Heart right ventricle (tissue), 16 donors: ENCODE data around the gene DST. TPM values are rescaled to one million over a fixed set of nuclear protein-coding genes. Genes with fewer than 3 reads are reported as not detected.

Experiments used
- ATAC-seq, 8 donors: fragments of 200-7000 bp; cut with Tn5 transposase; one replicate each; pipeline ENCODE4 v1.9.1; 2020; ENCODE audit warnings: mild to moderate bottlenecking in 8 of 8, moderate library complexity in 8 of 8, moderate number of reproducible peaks in 1 of 8
- DNase-seq, 2 donors: peaks; one replicate each; pipeline ENCODE4 v3.0.0-alpha.2; 2020
- H3K27ac ChIP-seq, 10 donors: fragments of 200-600 bp; sonication (generic) in 2 of 10; one replicate each; pipeline versions ENCODE4 v1.5.0 to v1.8.0; 2020 to 2022; ENCODE audit warnings: mild to moderate bottlenecking in 3 of 10
- H3K27me3 ChIP-seq, 7 donors: fragments of 200-600 bp; one replicate each; pipeline ENCODE4 v1.8.0; 2021 to 2022; ENCODE audit warnings: mild to moderate bottlenecking in 2 of 7
- H3K36me3 ChIP-seq, 9 donors: fragments of 200-600 bp; sonication (generic) in 1 of 9; one replicate each; pipeline versions ENCODE4 v1.5.0 to v1.8.0; 2020 to 2022; ENCODE audit warnings: mild to moderate bottlenecking in 2 of 9
- H3K4me1 ChIP-seq, 9 donors: fragments of 200-600 bp; sonication (generic) in 1 of 9; one replicate each; pipeline versions ENCODE4 v1.5.0 to v1.8.0; 2020 to 2022; ENCODE audit warnings: mild to moderate bottlenecking in 4 of 9
- H3K4me3 ChIP-seq, 10 donors: fragments of 200-600 bp; sonication (generic) in 2 of 10; one replicate each; pipeline versions ENCODE4 v1.5.0 to v1.8.0; 2020 to 2022; ENCODE audit warnings: mild to moderate bottlenecking in 7 of 10, moderate library complexity in 2 of 10
- H3K9me3 ChIP-seq, 11 donors: fragments of 200-600 bp in 10 of 11; sonication (generic) in 2 of 11; one replicate each; pipeline versions ENCODE4 v1.5.0 to v1.8.0; 2013 to 2022; ENCODE audit warnings: mild to moderate bottlenecking in 2 of 11, control low read depth in 1 of 11, moderate library complexity in 1 of 11
- WGBS, 2 donors: extraction: QIAGEN DNeasy Blood & Tissue Kit; methylation state at CpG; one replicate each; pipeline ENCODE4 v1.1.7; 2013; ENCODE audit warnings: inconsistent platforms in 1 of 2; 5-methylcytosine and 5-hydroxymethylcytosine counted together
- intact Hi-C, 10 donors: fragments of 100-400 bp; cut with DNase I; formaldehyde crosslinking; loops; one replicate each; pipeline versions ENCODE4 v1.11.1 to v1.14.2; 2022
- polyA plus RNA-seq, 2 donors: library from polyadenylated mRNA; stranded (reverse); fragments of 200-250 nt; gene quantifications; one replicate each; pipeline ENCODE4 v1.2.3, GENCODE V29; 2013
- total RNA-seq, 10 donors: library from RNA; stranded (reverse); fragmentation: NEBNext Ultra II Directional in 3 of 10; extraction: Animal tissue kit (Norgen Biotek cat#: 25700) in 3 of 10; gene quantifications; one replicate each; pipeline versions ENCODE4 v1.2.1 to v1.2.4, GENCODE V29; 2021 to 2023
- TF ChIP-seq, protein P1 (sequence below), 9 donors: fragments of 200-600 bp; sonication (generic) in 2 of 9; IDR thresholded peaks; one replicate each; pipeline versions ENCODE4 v1.5.0 to v1.8.0; 2021 to 2022; ENCODE audit warnings: antibody characterized with exemption in 9 of 9, mild to moderate bottlenecking in 5 of 9, moderate library complexity in 1 of 9
- donor health status: Arrhythmogenic right ventricular cardiomyopathy.
- donor health status: ischemic (EF 13 %, LVEDD 7.1; RV severe dilation, severe dysfunction).
- donor health status: healthy with polysubstance abuse.
- donor health status: DM: no; HTN: yes; CAD: no.
- donor health status: DM: no; HTN: no; CAD: no.
- donor health status: ischemic (EF 25% LVEDD 6.9; RV normal size, moderate dysfunction).
- donor health status: ischemic (EF 25% LVEDD 5.7; RV mildly dilated, moderate dysfunction).
- donor health status: healthy.
- donor health status: DM: yes; HTN: yes; CAD: no.
- donor health status: Ischemic cardiomyopathy.
- donor health status: ischemic (EF 35%, LVEDD 5.7; RV mildly dilated, moderate dysfunction).
- donor health status: nonischemic (EF 11% LVEDD 7.7; RV severe dilation, severe dysfunction).
- donor health status: DM: yes; HTN: yes; CAD: no.
- donor health status: PGD.
- donor health status: ischemic (EF 29% LVEDD 5.4; RV normal size, mild dysfunction).
- donor health status: nonischemic (EF 23%, LVEDD 6.1; RV moderate dilation, normal function).

The DST gene
- total and polyA plus RNA-seq, 12 donors: 103 to 619 (median 433) TPM

DNA sequence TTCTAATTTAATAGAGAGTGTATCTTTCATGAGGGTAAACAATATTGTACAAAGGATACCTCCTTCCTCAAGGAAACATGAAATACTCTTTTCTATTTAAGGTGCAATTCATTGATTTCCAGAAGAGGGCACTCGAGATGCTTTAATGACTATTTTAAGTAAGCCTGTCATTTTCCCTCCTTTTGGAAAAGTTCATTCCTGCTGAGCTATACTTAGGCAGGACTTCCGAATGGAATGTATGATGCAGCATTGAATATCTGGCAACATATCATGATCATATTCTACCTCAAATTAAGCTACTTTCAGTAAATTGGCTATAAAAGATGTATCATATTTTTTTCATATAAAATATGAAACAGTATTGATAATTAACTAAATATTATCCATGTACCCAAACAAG lies 5.0 kb downstream of the DST start:
- intact Hi-C loops: loop anchor here (1.0 to 10.0 kb wide), 11 partner anchors 59 to 687 kb away; partner anchors contain the start of gene PRIM2 (in 1 of the 10)
- DNase-seq: no peak
- Histone ChIP-seq H3K27ac (peak overlapping the region in 1 of 10 donors; percentile 55), H3K36me3 (peaks cover 0 to 88% (median 50%) of the 10 kb centered on the region in 9 donors), H3K9me3 (no peaks in the 10 kb centered on the region), H3K4me1 (peaks cover 0 to 14% (median 3%) of the 10 kb centered on the region in 9 donors), H3K4me3 (no peak overlapping the region), H3K27me3 (no peaks in the 10 kb centered on the region)
- TF ChIP-seq, protein P1, sequence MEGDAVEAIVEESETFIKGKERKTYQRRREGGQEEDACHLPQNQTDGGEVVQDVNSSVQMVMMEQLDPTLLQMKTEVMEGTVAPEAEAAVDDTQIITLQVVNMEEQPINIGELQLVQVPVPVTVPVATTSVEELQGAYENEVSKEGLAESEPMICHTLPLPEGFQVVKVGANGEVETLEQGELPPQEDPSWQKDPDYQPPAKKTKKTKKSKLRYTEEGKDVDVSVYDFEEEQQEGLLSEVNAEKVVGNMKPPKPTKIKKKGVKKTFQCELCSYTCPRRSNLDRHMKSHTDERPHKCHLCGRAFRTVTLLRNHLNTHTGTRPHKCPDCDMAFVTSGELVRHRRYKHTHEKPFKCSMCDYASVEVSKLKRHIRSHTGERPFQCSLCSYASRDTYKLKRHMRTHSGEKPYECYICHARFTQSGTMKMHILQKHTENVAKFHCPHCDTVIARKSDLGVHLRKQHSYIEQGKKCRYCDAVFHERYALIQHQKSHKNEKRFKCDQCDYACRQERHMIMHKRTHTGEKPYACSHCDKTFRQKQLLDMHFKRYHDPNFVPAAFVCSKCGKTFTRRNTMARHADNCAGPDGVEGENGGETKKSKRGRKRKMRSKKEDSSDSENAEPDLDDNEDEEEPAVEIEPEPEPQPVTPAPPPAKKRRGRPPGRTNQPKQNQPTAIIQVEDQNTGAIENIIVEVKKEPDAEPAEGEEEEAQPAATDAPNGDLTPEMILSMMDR (IDR thresholded peaks at IDR 0.05): peak in 8 of 9 donors; percentile 59 to 85 (median 76)
- ATAC-seq: peak in 7 of 8 donors; percentile 55 to 71 (median 66)
- 0 to 4% methylated on average over 2 of the region's 2 CpGs for whole genome bisulfite sequencing, 2 donors

DNA sequence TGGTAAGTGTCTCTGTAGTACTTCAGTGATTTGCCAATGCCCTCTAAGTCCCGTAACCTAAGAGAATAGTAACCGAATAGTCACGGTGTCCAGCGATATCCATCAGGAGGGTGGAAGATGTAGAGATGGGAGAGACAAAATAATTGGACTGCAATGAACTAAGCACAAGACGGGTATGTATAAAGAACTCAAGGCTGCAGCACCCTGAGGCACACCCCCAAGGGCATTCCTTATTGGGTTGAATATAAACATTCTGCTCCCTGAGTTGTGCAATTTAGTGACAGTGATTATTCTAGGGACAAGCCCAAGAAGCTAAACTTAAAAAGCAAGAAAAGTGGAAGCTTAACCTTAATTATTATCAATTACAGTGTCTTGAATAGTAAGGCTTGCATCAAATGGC lies 14.6 kb downstream of the DST start:
- H3K36me3 ChIP-seq: peaks cover 0 to 100% (median 70%) of the 10 kb centered on the region in 9 donors
- DNase-seq (no peak), ATAC-seq (no peak)
- H3K4me3 ChIP-seq: no peak overlapping the region
- no peaks in the 10 kb centered on the region for H3K9me3 ChIP-seq
- H3K4me1 ChIP-seq: no peaks in the 10 kb centered on the region
- TF ChIP-seq, protein P1 (IDR thresholded peaks at IDR 0.05): no peak
- H3K27me3 ChIP-seq: no peaks in the 10 kb centered on the region
- intact Hi-C loops: no loop called here
- whole genome bisulfite sequencing, 2 donors: 94 to 97% methylated on average over 5 of the region's 5 CpGs
- no peak overlapping the region for H3K27ac ChIP-seq

- no peaks in the 10 kb centered on the region for H3K9me3 ChIP-seq
- DNase-seq: no peak
- H3K4me1 ChIP-seq: peaks cover 0 to 9% (median 0%) of the 10 kb centered on the region in 9 donors
- intact Hi-C loops: no loop called here
- no peak for ATAC-seq
- H3K36me3 ChIP-seq: peaks cover 0 to 100% (median 66%) of the 10 kb centered on the region in 9 donors
- H3K4me3 ChIP-seq: no peak overlapping the region
- TF ChIP-seq, protein P1 (IDR thresholded peaks at IDR 0.05): no peak
- H3K27ac ChIP-seq: no peak overlapping the region
- WGBS, 2 donors: 93 to 95% methylated on average over 6 of the region's 6 CpGs
- no peaks in the 10 kb centered on the region for H3K27me3 ChIP-seq
Observed at GRCh38 chr6:56625356-56625755, 17.3 kb downstream of the DST start.

- H3K36me3 ChIP-seq: peaks cover 0 to 100% (median 59%) of the 10 kb centered on the region in 9 donors
- intact Hi-C loops: no loop called here
- no peak for ATAC-seq
Observed at GRCh38 chr6:56624728-56625069, 18.0 kb downstream of the DST start.

More at GRCh38 chr6:56624728-56625069, 18.0 kb downstream of the DST start:
- WGBS, 2 donors: 97 to 100% methylated on average over 1 of the region's 1 CpG
- no peak for DNase-seq
- Histone ChIP-seq H3K4me3 (no peak overlapping the region), H3K27me3 (no peaks in the 10 kb centered on the region), H3K9me3 (no peaks in the 10 kb centered on the region), H3K27ac (no peak overlapping the region), H3K4me1 (peaks cover 0 to 14% (median 0%) of the 10 kb centered on the region in 9 donors)
- TF ChIP-seq, protein P1 (IDR thresholded peaks at IDR 0.05): no peak
